ENCODE results near the gene PEPD. TPM values are rescaled to one million over a fixed set of nuclear protein-coding genes. Genes with fewer than 3 reads are reported as not detected.

Gene PEPD
- total and polyA plus RNA-seq, 2 of the 4 experiments (the other 2 are of a cell fraction): 36.7 to 88.4 TPM

GRCh38 chr19:33343301-33343700 is 178.3 kb downstream of the PEPD start:
- Histone ChIP-seq H3K27me3 (ENCODE audit: control insufficient read depth, insufficient read depth, low read length) (peaks cover 6% of the 10 kb centered on the region), H4K91ac (ENCODE audit: insufficient read depth, low read depth, low read length) (no peak overlapping the region), H3K9me1 (ENCODE audit: insufficient read depth, low read length) (no peaks in the 10 kb centered on the region), H3K27ac (ENCODE audit: insufficient read depth, low read length) (no peak overlapping the region), H4K20me1 (ENCODE audit: insufficient read depth, low read length) (no peaks in the 10 kb centered on the region), H2BK15ac (ENCODE audit: low read depth, low read length) (no peak overlapping the region), H2AK9ac (replicated peaks; ENCODE audit: low read depth, low read length, poor library complexity) (no peak overlapping the region), H4K8ac (ENCODE audit: low read depth in 2 of 2, low read length in 2 of 2) (no peak overlapping the region), H2BK5ac (ENCODE audit: low read depth, low read length, poor library complexity, severe bottlenecking) (no peak overlapping the region), H3K9me3 (ENCODE audit: control insufficient read depth, insufficient read depth, low read length) (no peaks in the 10 kb centered on the region), H3K18ac (ENCODE audit: low read depth, low read length) (no peak overlapping the region), H3K4me2 (ENCODE audit: low read depth, low read length) (no peak overlapping the region), H2AFZ (replicated peaks; ENCODE audit: low read length, poor library complexity) (no peak overlapping the region), H3K56ac (ENCODE audit: extremely low read depth, insufficient read depth, low read length) (no peak overlapping the region), H3K4ac (ENCODE audit: low read depth, low read length) (no peak overlapping the region), H2BK20ac (ENCODE audit: low read depth, low read length) (no peak overlapping the region), H2BK120ac (ENCODE audit: low read depth, low read length) (no peak overlapping the region), H3K14ac (replicated peaks; ENCODE audit: low read depth, low read length) (no peak overlapping the region), H3K4me3 (ENCODE audit: insufficient read depth, low read depth, low read length) (no peak overlapping the region), H3K23ac (ENCODE audit: low read depth, low read length) (no peak overlapping the region), H3K36me3 (ENCODE audit: control insufficient read depth, insufficient read depth, low read length) (no peaks in the 10 kb centered on the region), H3K79me1 (ENCODE audit: low read depth in 1 of 2, low read length in 2 of 2) (no peaks in the 10 kb centered on the region), H3K4me1 (ENCODE audit: control insufficient read depth, insufficient read depth, low read length) (no peaks in the 10 kb centered on the region), H4K5ac (ENCODE audit: low read depth, low read length) (no peak overlapping the region), H2AK5ac (ENCODE audit: low read depth, low read length) (no peak overlapping the region), H3K9ac (ENCODE audit: low read depth, low read length) (no peak overlapping the region)
- dilution Hi-C loops (cut with HindIII; ENCODE audit: low sequenced_read_pairs, unreplicated experiment): no loop called here
- POLR2A ChIA-PET (ENCODE audit: unreplicated experiment): no interaction called here
- no CpG with 5 or more reads among the region's 2 CpGs for WGBS, 2 experiments (ENCODE audit: extremely low coverage in 2 of 2, insufficient read length in 1 of 2)
- no TSS peak for BruUV-seq (replicated peaks)
- TF ChIP-seq CHD1 (IDR thresholded peaks at IDR 0.05; ENCODE audit: low read depth, low read length): no peak
- TF ChIP-seq RAD21 (IDR thresholded peaks at IDR 0.05; ENCODE audit: low read length): no peak
- TF ChIP-seq CTCF (conservative IDR thresholded peaks at IDR 0.05; ENCODE audit: low read depth, low read length): no peak
- no peak for TF ChIP-seq CEBPB (IDR thresholded peaks at IDR 0.05; ENCODE audit: low read depth, low read length)
- no peak for TF ChIP-seq ELK1 (IDR thresholded peaks at IDR 0.05; ENCODE audit: borderline replicate concordance, low read depth, low read length)
- TF ChIP-seq FOS (IDR thresholded peaks at IDR 0.05; ENCODE audit: low read depth, low read length): no peak
- TF ChIP-seq RFX5 (IDR thresholded peaks at IDR 0.05; ENCODE audit: low read depth, low read length): no peak
- no peak for TF ChIP-seq NFE2L2 (IDR thresholded peaks at IDR 0.05; ENCODE audit: low read depth, low read length)
- TF ChIP-seq USF2 (IDR thresholded peaks at IDR 0.05; ENCODE audit: low read depth, low read length): no peak
- no peak for TF ChIP-seq SMC3 (IDR thresholded peaks at IDR 0.05; ENCODE audit: low read depth, low read length)
- TF ChIP-seq MAFK (IDR thresholded peaks at IDR 0.05; ENCODE audit: low read depth, low read length): no peak
- TF ChIP-seq POLR2A (IDR thresholded peaks at IDR 0.05; ENCODE audit: low read depth, low read length): no peak
- DNase-seq: no peak
- intact Hi-C loops (cut with micrococcal nuclease): no loop called here
- CTCF ChIA-PET: interaction anchor here (0.6 kb wide), 1 partner anchor 733 kb away, joined by 3 read pairs; no protein-coding TSS in a partner anchor
- in situ Hi-C loops (cut with MboI; ENCODE audit: low sequenced_read_pairs): no loop called here
- ATAC-seq (ENCODE audit: low read depth): no peak
